ENCODE measurements around the gene CMIP.
"Not testable (repeated sequence)": the region's sequence is repeated elsewhere in the genome, so short reads cannot be mapped to it uniquely, and the experiment has no call there.

- TF ChIP-seq, protein P1, sequence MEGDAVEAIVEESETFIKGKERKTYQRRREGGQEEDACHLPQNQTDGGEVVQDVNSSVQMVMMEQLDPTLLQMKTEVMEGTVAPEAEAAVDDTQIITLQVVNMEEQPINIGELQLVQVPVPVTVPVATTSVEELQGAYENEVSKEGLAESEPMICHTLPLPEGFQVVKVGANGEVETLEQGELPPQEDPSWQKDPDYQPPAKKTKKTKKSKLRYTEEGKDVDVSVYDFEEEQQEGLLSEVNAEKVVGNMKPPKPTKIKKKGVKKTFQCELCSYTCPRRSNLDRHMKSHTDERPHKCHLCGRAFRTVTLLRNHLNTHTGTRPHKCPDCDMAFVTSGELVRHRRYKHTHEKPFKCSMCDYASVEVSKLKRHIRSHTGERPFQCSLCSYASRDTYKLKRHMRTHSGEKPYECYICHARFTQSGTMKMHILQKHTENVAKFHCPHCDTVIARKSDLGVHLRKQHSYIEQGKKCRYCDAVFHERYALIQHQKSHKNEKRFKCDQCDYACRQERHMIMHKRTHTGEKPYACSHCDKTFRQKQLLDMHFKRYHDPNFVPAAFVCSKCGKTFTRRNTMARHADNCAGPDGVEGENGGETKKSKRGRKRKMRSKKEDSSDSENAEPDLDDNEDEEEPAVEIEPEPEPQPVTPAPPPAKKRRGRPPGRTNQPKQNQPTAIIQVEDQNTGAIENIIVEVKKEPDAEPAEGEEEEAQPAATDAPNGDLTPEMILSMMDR (IDR thresholded peaks at IDR 0.05), result not testable (repeated sequence)
- not testable (repeated sequence) for TF ChIP-seq POLR2A (IDR thresholded peaks at IDR 0.05)
Observed at GRCh38 chr16:81422153-81422552, 22.5 kb upstream of the CMIP start.

Data from esophagus squamous epithelium (tissue), 4 donors.